Esophagus muscularis mucosa (tissue), 4 donors: ENCODE data around the gene C14orf119. TPM values are rescaled to one million over a fixed set of nuclear protein-coding genes. Genes with fewer than 3 reads are reported as not detected.

ENCODE experiments used
- DNase-seq: peaks from one replicate; pipeline ENCODE4 v3.0.0-alpha.2; 2017; ENCODE audit errors: extremely low spot score
- H3K27ac ChIP-seq, 4 donors: fragments of 200-600 bp; sonication (generic); replicated peaks in 1 of 4; 1 replicate in 3 of 4; 2 replicates in 1 of 4; pipeline ENCODE4 v1.5.1; 2016 to 2019; ENCODE audit warnings: mild to moderate bottlenecking in 1 of 4
- H3K27me3 ChIP-seq, 4 donors: fragments of 200-600 bp; sonication (generic); one replicate each; pipeline versions ENCODE4 v1.5.1 to v1.6.0; 2016 to 2019
- H3K36me3 ChIP-seq, 4 donors: fragments of 200-600 bp; sonication (generic); one replicate each; pipeline ENCODE4 v1.5.1; 2016 to 2019
- H3K4me1 ChIP-seq, 4 donors: fragments of 200-600 bp; sonication (generic); one replicate each; pipeline ENCODE4 v1.5.1; 2016 to 2019
- H3K4me3 ChIP-seq, 4 donors: fragments of 200-600 bp; sonication (generic); 1 replicate in 2 of 4; 2 replicates in 2 of 4; pipeline ENCODE4 v1.5.1; 2016 to 2019; ENCODE audit warnings: mild to moderate bottlenecking in 4 of 4, moderate library complexity in 1 of 4
- H3K9me3 ChIP-seq, 4 donors: fragments of 200-600 bp; sonication (generic); 1 replicate in 3 of 4; 2 replicates in 1 of 4; pipeline ENCODE4 v1.5.1; 2016 to 2019
- EP300 ChIP-seq: sonication (generic); formaldehyde crosslinking; IDR thresholded peaks from one replicate; pipeline ENCODE4 v1.6.1; 2017; ENCODE audit warnings: antibody characterized with exemption
- POLR2A ChIP-seq: fragments of 450-650 bp; IDR thresholded peaks from one replicate; pipeline ENCODE4 v1.6.1; 2017; ENCODE audit warnings: antibody characterized with exemption, moderate library complexity, mild to moderate bottlenecking, low read depth
- POLR2AphosphoS5 ChIP-seq, 2 donors: sonication (generic); formaldehyde crosslinking; IDR thresholded peaks; one replicate each; pipeline ENCODE4 v1.6.1; 2017; ENCODE audit warnings: antibody characterized with exemption in 2 of 2
- WGBS: methylation state at CpG from one replicate; pipeline ENCODE4 v1.1.5; 2018; 5-methylcytosine and 5-hydroxymethylcytosine counted together
- intact Hi-C: fragments of 100-400 bp; cut with DNase I; formaldehyde crosslinking; loops from one replicate; pipeline ENCODE4 v1.15.1; 2023
- total RNA-seq, 4 donors: library from RNA; depleted of rRNA; stranded (reverse); fragments of >200 nt; gene quantifications; one replicate each; pipeline versions ENCODE4 v1.1.0 to v1.2.1, GENCODE V29; 2016
- TF ChIP-seq, protein P1 (sequence below), 3 experiments: fragments of 200-600 bp in 2 of 3; fragments of 450-650 bp in 1 of 3; sonication (generic) in 2 of 3; IDR thresholded peaks; one replicate each; pipeline ENCODE4 v1.5.1; 2017 to 2019; ENCODE audit warnings: antibody characterized with exemption in 3 of 3, mild to moderate bottlenecking in 2 of 3, moderate library complexity in 1 of 3

C14orf119 gene
- total RNA-seq, 4 donors from 2014 or later = 21.2 to 42.5 (median 34.0) TPM

DNA sequence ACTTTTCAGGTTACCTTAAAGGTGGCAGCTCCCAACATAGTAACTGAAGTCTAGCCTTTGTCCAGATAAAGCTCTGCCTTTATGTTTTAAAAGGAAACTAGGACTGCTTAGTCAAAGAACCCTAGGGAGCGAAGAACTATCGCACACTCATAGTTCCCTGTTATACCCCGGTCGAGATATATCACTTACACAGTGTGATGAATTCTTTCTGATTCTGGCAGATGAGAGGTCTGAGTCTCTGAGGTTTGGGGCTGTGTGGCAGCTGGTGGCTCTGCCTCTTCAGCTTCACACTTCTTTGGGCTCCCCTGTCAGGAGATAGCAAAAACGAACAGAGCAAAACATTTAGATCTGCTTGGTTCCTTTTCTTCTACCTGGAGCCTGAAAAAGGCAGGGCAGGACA is 17.3 kb upstream of the C14orf119 start:
- intact Hi-C loops = no loop called here
- no peak for DNase-seq
- Histone ChIP-seq H3K36me3 (peaks cover 88 to 100% (median 99%) of the 10 kb centered on the region in 4 donors), H3K27me3 (no peaks in the 10 kb centered on the region), H3K4me1 (peaks cover 17 to 47% (median 38%) of the 10 kb centered on the region in 4 donors), H3K27ac (peak overlapping the region; percentile 58 to 64 (median 62)), H3K4me3 (no peak overlapping the region), H3K9me3 (no peaks in the 10 kb centered on the region)
- no peak for TF ChIP-seq EP300
- no peak for TF ChIP-seq POLR2AphosphoS5 (IDR thresholded peaks at IDR 0.05)
- WGBS = 76% methylated on average over 5 of the region's 5 CpGs

GRCh38 chr14:23078692-23079116 is 16.6 kb upstream of the C14orf119 start:
- Histone ChIP-seq H3K9me3 (no peaks in the 10 kb centered on the region), H3K27ac (peak overlapping the region; percentile 58 to 64 (median 62)), H3K4me3 (no peak overlapping the region), H3K27me3 (no peaks in the 10 kb centered on the region), H3K36me3 (peaks cover 90 to 100% (median 99%) of the 10 kb centered on the region in 4 donors), H3K4me1 (peaks cover 14 to 42% (median 36%) of the 10 kb centered on the region in 4 donors)
- TF ChIP-seq, protein P1, sequence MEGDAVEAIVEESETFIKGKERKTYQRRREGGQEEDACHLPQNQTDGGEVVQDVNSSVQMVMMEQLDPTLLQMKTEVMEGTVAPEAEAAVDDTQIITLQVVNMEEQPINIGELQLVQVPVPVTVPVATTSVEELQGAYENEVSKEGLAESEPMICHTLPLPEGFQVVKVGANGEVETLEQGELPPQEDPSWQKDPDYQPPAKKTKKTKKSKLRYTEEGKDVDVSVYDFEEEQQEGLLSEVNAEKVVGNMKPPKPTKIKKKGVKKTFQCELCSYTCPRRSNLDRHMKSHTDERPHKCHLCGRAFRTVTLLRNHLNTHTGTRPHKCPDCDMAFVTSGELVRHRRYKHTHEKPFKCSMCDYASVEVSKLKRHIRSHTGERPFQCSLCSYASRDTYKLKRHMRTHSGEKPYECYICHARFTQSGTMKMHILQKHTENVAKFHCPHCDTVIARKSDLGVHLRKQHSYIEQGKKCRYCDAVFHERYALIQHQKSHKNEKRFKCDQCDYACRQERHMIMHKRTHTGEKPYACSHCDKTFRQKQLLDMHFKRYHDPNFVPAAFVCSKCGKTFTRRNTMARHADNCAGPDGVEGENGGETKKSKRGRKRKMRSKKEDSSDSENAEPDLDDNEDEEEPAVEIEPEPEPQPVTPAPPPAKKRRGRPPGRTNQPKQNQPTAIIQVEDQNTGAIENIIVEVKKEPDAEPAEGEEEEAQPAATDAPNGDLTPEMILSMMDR (IDR thresholded peaks at IDR 0.05) = no peak
- TF ChIP-seq POLR2A = no peak
- TF ChIP-seq EP300 = no peak
- TF ChIP-seq POLR2AphosphoS5 (IDR thresholded peaks at IDR 0.05) = peak; percentile 69 to 79
- intact Hi-C loops = no loop called here
- 9% methylated on average over 2 of the region's 2 CpGs for WGBS
- DNase-seq = no peak

DNA sequence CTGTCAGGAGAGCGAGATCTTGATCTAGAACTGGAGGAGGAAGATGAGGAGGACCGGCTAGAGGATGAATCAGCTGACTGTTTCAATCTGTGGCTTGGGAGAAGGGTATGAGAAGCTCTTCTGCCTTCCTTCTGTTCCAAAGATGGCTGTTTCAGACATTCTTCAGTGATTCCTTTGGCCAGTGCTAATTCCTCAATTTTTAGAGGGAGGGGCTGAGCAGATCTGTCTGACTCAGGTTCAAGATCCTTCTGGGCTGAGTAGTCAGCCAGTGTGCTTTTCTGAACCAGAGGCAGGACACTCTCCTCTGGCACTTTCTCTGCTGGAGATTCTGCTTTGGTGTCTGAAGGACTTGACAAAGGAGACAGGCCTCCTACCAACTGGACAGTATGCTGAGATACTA is 15.6 kb upstream of the C14orf119 start:
- no peaks in the 10 kb centered on the region for H3K27me3 ChIP-seq
- TF ChIP-seq EP300 (no peak), POLR2AphosphoS5 (IDR thresholded peaks at IDR 0.05) (no peak), POLR2A (no peak)
- TF ChIP-seq, protein P1 (IDR thresholded peaks at IDR 0.05) = no peak
- H3K36me3 ChIP-seq = peaks cover 89 to 100% (median 98%) of the 10 kb centered on the region in 4 donors
- H3K27ac ChIP-seq = peak overlapping the region; percentile 43 to 64 (median 62)
- DNase-seq = no peak
- H3K4me1 ChIP-seq = peaks cover 14 to 42% (median 36%) of the 10 kb centered on the region in 4 donors
- H3K4me3 ChIP-seq = no peak overlapping the region
- H3K9me3 ChIP-seq = no peaks in the 10 kb centered on the region
- WGBS = 83% methylated on average over 2 of the region's 2 CpGs
- intact Hi-C loops = no loop called here

- H3K36me3 ChIP-seq = peaks cover 90 to 100% (median 97%) of the 10 kb centered on the region in 4 donors
- H3K9me3 ChIP-seq = no peaks in the 10 kb centered on the region
- peaks cover 14 to 42% (median 36%) of the 10 kb centered on the region in 4 donors for H3K4me1 ChIP-seq
- H3K27ac ChIP-seq = peak overlapping the region in 1 of 4 donors; percentile 63
- WGBS = 82% methylated on average over 1 of the region's 1 CpG
- H3K27me3 ChIP-seq = no peaks in the 10 kb centered on the region
- intact Hi-C loops = no loop called here
- no peak for DNase-seq
- H3K4me3 ChIP-seq = no peak overlapping the region
- TF ChIP-seq EP300 = no peak
- TF ChIP-seq POLR2A = no peak
- TF ChIP-seq POLR2AphosphoS5 (IDR thresholded peaks at IDR 0.05) = no peak
- TF ChIP-seq, protein P1 (IDR thresholded peaks at IDR 0.05) = no peak
Measured at GRCh38 chr14:23080474-23080873, 14.8 kb upstream of the C14orf119 start.

- Histone ChIP-seq H3K27ac (no peak overlapping the region), H3K36me3 (peaks cover 72 to 100% (median 97%) of the 10 kb centered on the region in 4 donors), H3K9me3 (no peaks in the 10 kb centered on the region), H3K27me3 (no peaks in the 10 kb centered on the region), H3K4me1 (peaks cover 0 to 23% (median 9%) of the 10 kb centered on the region in 4 donors), H3K4me3 (no peak overlapping the region)
- WGBS = 71% methylated on average over 3 of the region's 3 CpGs
- TF ChIP-seq, protein P1 (IDR thresholded peaks at IDR 0.05) = no peak
- TF ChIP-seq EP300 = no peak
- no peak for TF ChIP-seq POLR2A
- no peak for TF ChIP-seq POLR2AphosphoS5 (IDR thresholded peaks at IDR 0.05)
- intact Hi-C loops = no loop called here
- DNase-seq = no peak
Measured at GRCh38 chr14:23085458-23085857, 9.8 kb upstream of the C14orf119 start.
